GM18505 (cell line): ENCODE data around the gene CDH11.

Experiments
- ATAC-seq: cut with Tn5 transposase; IDR thresholded peaks from one replicate; pipeline ENCODE4 v1.9.1; 2021; ENCODE audit not compliant: unreplicated experiment
- POLR2A ChIP-seq: IDR thresholded peaks from 4 replicates; pipeline ENCODE4 v1.6.1; 2011; ENCODE audit warnings: borderline replicate concordance; ENCODE audit not compliant: insufficient read depth, insufficient read length; ENCODE audit errors: extremely low read depth

The CDH11 gene

DNA sequence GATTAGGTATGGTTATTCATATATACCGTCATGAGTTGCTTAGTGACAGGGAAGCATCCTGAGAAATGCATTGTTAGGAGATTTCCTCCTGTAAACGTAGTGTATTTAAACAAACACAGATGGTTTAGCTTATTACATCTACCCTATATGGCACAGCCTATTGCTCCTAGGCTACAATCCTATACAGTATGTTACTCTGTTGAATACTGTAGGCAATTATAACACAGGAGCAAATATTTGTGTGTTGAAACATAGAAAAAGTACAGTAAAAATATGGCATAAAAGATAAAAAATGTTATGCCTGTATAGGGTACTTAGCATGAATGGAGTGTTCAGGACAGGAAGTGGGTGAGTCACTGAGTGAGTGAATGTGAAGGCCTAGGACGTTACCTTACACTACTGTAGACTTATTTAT, 157.7 kb downstream of the CDH11 start:
- ATAC-seq, result no peak
- TF ChIP-seq POLR2A, result no peak

DNA sequence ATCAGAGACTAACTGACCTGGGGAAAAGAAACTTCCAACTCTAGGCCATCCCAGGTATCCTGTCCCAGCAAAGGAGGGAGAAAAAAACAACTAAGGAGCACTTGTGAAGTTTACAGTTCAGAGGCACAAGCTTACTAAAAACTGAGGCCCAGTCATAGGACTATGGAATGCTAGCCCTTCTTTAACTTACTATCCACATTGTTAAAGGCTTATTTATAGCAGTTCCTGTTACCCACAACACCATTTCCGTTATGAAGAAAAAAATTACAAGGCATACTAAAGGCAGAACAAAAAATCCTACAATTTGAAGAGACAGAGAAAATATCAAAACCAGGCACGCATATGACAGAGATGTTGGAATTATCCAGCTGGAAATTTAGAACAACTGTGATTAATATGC, 159.1 kb downstream of the CDH11 start:
- TF ChIP-seq POLR2A, result no peak
- no peak for ATAC-seq

DNA sequence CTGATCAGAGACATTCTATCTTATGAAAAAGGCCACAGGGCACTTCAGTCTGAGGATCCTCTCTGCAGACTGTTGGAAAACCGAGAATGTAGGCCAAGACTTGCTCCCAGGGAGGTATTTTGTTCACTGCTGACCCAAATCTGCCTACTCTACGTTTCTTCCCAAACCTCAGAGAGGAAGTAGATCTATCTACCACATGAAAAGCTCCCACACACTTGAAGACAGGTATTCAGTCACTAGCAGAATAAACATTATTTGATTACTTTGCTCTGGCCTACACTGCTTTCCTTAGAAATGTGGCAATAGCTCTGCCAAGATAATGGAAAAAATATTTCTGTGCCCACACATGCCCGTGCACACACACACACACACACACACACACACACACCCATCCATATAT, 164.6 kb downstream of the CDH11 start:
- TF ChIP-seq POLR2A, result no peak
- no peak for ATAC-seq

DNA sequence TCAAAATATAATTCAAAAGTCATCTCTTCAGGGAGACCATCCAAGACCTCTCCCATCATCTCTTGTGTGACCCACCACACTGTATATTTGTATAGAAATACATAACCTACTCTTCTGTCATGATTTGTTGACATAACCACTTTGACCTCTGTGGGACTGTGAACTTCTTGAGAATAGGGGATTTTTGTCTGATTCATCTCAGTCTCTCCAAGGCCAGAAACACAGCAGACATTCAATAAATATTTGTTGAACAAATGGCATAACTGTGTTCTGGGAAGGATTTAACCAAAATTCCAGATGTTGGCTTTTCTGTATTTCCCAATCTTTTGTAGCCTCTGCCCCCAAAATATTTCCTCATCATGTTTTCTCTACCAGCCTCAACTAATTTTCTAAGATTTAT, 169.7 kb downstream of the CDH11 start:
- no peak for ATAC-seq
- no peak for TF ChIP-seq POLR2A

DNA sequence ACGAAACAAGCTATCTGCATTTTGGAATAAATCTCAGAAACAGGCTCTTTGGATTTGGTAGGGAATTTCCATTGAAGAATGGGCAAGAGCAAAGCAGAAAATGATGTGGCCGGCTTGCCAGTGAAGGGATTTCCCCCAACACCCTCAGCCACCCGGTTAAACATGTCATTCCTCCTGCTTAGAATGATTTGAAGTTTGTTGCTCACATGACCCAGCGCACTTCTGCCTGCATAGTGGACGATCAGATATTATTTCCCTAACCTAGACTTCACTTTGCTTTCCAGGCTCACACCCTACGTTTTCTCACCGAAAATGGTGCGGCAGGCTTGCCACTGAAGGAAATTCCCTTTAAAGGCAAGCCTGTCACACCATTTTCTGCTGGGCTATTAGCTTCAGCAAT, 170.7 kb downstream of the CDH11 start:
- ATAC-seq, result no peak
- no peak for TF ChIP-seq POLR2A

DNA sequence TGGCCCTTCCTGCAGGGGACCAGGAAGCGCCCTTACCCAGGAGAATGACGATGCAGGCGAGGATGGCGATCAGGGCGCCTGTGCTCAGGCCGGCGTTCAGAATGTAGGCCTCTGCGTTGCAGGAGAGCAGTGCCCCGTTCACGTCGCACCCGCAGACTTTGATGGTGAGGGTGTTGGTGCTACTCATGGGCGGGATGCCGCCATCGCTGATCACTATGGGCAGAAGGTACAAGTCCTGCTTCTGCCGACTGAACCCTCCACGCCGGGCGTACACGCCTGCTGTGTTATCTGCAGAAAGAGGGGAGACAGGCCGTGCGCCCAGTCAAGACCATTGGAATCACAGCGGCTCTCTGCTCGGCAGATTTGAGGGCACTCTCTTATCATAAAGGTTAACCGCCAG, 171.1 kb downstream of the CDH11 start:
- no peak for TF ChIP-seq POLR2A
- no peak for ATAC-seq

DNA sequence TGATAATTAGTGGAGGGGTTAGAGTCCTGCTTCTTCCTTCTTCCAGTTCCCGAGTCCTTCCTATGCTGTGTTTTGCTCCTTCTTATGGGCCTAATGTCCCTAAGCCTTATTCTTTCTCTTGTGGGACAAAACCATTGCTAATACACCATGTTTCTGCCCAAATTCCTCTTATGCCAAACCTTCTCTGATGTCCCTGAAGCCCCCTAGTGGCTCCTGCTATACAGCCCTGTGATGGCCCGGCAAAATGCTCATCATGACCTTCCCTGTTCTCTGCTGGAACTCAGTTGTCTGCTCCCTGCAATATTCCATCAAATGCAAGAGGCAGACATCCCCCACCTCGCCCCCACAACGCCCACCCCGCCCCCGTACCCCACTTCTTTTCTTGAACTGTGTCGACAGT, 171.6 kb downstream of the CDH11 start:
- no peak for TF ChIP-seq POLR2A
- no peak for ATAC-seq

DNA sequence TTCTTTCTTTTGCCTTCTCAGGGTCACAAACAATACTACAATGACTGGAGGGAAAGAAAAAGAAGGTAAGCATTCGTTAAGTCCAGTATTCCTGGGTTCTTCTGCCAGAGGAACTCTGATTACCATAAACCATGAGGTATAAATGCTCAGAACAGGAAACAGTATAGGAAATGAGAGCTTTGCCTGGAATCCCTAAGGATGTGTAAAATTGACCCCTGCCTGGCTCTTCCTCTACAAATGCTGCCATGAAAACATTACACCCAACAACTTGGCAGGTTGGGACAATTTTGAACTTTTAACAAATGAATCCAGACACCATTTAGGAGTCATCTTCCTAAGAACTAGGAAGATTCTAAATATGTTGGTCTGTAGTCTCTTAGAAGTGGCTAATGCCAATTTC, 173.8 kb downstream of the CDH11 start:
- no peak for ATAC-seq
- TF ChIP-seq POLR2A, result no peak

DNA sequence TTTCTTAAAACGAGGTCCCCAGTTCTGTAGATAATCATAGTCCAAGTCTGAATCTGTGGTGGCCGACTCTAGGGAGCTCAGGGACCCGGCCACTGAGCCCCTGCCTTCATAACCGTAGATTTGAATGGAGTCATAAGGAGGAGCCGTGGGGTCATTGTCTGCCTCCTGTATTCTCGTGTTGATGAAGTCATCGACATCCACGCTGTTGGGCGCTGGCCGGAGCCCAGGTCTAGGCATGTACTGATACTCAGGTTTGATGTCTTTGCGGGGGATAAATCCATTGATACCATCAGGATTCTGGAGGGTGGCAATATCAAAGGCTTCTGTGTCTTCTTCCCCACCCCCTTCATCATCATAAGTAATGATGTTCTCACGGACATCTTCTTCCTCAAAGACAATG, 174.2 kb downstream of the CDH11 start:
- TF ChIP-seq POLR2A, result no peak

DNA sequence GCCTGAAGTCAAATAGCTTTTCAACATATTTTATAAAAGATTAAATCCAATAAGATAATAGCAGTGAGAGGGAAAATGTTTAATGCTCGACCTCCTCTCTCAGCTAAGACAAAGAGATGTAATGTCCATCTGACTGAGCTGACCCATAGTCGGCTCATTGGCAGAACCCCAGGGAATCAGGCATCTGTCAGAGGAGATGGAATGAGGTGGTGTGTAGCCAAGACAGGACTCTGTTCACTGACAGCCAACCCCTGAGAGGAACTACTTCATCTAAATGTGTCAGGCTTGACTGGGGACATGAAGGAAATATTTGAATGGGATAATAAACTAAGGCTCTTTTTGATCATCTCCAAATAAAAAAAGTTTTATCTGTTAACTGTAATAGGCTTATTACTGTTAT, 188.0 kb downstream of the CDH11 start:
- TF ChIP-seq POLR2A, result no peak
- ATAC-seq, result no peak

More for the DNA sequence above, 174.2 kb downstream of the CDH11 start:
- ATAC-seq, result no peak

DNA sequence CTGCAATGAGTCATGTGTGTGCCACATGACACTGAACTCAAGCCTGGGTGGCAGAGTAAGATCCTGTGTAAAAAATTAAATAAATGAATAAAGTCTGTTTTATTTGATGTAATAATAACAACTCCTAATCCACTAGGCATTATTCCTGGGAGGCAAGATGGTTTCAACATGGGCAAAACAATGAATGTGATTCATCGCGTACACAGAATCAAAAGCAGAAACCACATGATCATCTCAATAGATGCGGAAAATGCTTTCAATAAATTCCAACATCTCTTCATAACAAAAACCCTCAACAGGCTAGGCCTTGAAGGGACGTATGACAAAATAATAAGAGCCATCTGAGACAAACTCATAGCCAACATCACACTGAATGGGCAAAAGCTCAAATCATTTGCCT, 195.4 kb downstream of the CDH11 start:
- ATAC-seq, result no peak
- no peak for TF ChIP-seq POLR2A

DNA sequence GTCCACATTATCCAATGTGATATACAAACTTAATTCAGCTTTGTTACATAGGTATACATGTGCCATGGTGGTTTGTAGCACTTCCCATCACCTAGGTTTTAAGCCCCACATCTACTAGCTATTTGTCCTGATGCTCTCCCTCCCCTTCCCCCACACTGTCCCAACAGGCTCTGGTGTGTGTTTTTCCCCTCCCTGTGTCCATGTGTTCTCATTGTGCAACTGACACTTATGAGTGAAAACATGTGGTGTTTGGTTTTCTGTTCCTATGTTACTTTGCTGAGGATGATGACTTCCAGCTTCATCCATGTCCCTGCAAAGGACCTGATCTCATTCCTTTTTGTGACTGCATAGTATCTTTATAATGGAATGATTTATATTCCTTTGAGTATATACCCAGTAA, 196.7 kb downstream of the CDH11 start:
- no peak for ATAC-seq
- TF ChIP-seq POLR2A, result no peak

DNA sequence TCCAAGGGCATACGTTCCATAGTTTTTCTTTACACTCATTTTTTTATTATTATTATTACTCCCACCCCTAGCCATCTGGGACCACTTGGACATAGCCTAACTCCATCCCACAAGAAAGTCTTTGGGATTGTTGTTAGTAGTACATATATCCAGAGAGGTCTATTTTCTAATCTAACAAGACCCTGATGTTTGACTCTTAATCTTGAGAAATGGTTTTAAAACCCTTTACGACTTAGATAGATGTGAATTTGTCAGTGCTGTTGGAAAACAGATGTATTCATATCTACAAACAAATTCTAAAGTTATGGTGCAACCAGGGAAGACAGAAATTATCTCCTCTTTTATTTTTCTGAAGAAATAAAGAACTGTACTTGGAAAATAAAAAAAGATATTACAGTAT, 197.8 kb downstream of the CDH11 start:
- ATAC-seq, result no peak
- TF ChIP-seq POLR2A, result no peak

DNA sequence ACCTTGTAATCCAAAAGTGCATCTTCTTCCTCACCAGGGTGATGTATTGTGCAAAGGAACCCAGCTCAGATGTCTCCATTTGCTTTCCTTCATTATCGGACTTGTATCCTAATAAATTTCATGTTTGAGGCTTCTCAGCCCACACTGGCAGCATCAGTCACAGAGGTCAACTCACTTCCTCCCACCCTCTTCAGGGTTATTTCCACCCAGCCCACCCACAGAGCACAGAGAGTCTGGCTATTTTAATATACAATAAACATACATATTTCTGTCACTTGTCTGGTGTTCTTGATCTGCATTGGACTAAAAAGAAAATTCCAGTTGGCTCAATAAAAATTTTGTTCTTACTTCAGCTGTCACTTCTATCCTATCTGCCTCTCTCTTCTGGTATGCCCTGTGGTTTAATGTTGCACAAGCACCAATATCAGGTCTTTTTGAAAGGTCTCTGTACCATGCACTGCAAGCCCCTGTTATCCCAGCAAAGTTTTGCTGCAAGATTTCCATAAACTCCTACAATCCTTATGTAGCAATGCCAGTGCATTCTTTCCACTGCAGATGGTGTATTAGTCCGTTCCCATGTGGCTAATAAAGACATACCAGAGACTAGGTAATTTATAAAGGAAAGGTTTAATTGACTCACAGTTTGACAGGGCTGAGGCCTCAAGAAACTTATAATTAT, 201.8 kb downstream of the CDH11 start:
- ATAC-seq, result no peak
- no peak for TF ChIP-seq POLR2A

DNA sequence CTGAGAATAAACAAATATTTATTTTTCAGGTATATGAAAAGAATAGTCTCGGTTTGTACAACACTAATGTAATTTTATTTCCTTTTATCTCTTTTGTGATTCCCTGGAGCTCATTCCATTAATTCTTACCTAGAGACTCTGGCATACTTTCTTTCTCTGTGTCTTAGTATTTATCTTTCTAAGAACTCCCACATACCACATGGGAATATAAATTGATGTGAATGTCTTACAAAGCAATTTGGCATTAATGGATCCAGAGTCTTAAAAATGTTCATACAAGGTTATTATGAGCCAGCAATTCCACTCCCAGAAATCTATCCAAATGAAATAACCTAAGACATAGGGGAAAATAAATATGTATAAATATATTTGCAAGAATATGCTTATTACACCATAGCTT, 202.7 kb downstream of the CDH11 start:
- ATAC-seq, result no peak
- no peak for TF ChIP-seq POLR2A
